Stimulated activated CD8-positive, alpha-beta memory T cell treated with anti-CD3 and anti-CD28 coated beads, Interleukin-2, amount 100 ng/mL, for 48 hours (primary cell): ENCODE measurements around the gene LARGE1.
"Not testable (repeated sequence)": the region's sequence is repeated elsewhere in the genome, so short reads cannot be mapped to it uniquely, and the experiment has no call there.

Experiments used
- DNase-seq, 2 donors: peaks; one replicate each; pipeline ENCODE4 v3.0.0-alpha.2; 2020; ENCODE audit warnings: low read depth in 2 of 2

Gene LARGE1

GRCh38 chr22:33884829-33885228, 35.4 kb downstream of the LARGE1 start:
- DNase-seq: no peak

GRCh38 chr22:33883961-33884808, 36.1 kb downstream of the LARGE1 start:
- no peak for DNase-seq

- DNase-seq: no peak
Observed at GRCh38 chr22:33883561-33883960, 36.7 kb downstream of the LARGE1 start.

GRCh38 chr22:33882991-33883390, 37.3 kb downstream of the LARGE1 start:
- no peak for DNase-seq

GRCh38 chr22:33880986-33881385, 39.3 kb downstream of the LARGE1 start:
- DNase-seq: no peak

GRCh38 chr22:33879796-33880195, 40.5 kb downstream of the LARGE1 start:
- no peak for DNase-seq

- no peak for DNase-seq
Observed at GRCh38 chr22:33875316-33875715, 45.0 kb downstream of the LARGE1 start.

- no peak for DNase-seq
Observed at GRCh38 chr22:33874206-33874605, 46.1 kb downstream of the LARGE1 start.

- no peak for DNase-seq
Observed at GRCh38 chr22:33873666-33874065, 46.6 kb downstream of the LARGE1 start.

- DNase-seq: no peak
Observed at GRCh38 chr22:33873186-33873585, 47.1 kb downstream of the LARGE1 start.

- no peak for DNase-seq
Observed at GRCh38 chr22:33871935-33872334, 48.3 kb downstream of the LARGE1 start.

- DNase-seq: no peak
Observed at GRCh38 chr22:33869946-33870345, 50.3 kb downstream of the LARGE1 start.

- no peak for DNase-seq
Observed at GRCh38 chr22:33867971-33868370, 52.3 kb downstream of the LARGE1 start.

GRCh38 chr22:33867118-33867866, 53.0 kb downstream of the LARGE1 start:
- DNase-seq: no peak

GRCh38 chr22:33866511-33866910, 53.8 kb downstream of the LARGE1 start:
- DNase-seq: no peak

GRCh38 chr22:33865996-33866395, 54.3 kb downstream of the LARGE1 start:
- DNase-seq: no peak

GRCh38 chr22:33865248-33865647, 55.0 kb downstream of the LARGE1 start:
- DNase-seq: no peak

GRCh38 chr22:33864723-33865130, 55.5 kb downstream of the LARGE1 start:
- DNase-seq: no peak

- DNase-seq: no peak
Observed at GRCh38 chr22:33861216-33861875, 58.9 kb downstream of the LARGE1 start.

- no peak for DNase-seq
Observed at GRCh38 chr22:33860386-33860785, 59.9 kb downstream of the LARGE1 start.

- DNase-seq: no peak
Observed at GRCh38 chr22:33859311-33859710, 61.0 kb downstream of the LARGE1 start.

- DNase-seq: not testable (repeated sequence)
Observed at GRCh38 chr22:33858653-33859052, 61.6 kb downstream of the LARGE1 start.
